GM19193 (cell line): ENCODE results near the gene STXBP2.

ENCODE experiments used
- POLR2A ChIP-seq: IDR thresholded peaks from 4 replicates; pipeline ENCODE4 v1.6.1; 2011; ENCODE audit not compliant: insufficient read depth, insufficient read length; ENCODE audit errors: extremely low read depth

STXBP2 gene

DNA sequence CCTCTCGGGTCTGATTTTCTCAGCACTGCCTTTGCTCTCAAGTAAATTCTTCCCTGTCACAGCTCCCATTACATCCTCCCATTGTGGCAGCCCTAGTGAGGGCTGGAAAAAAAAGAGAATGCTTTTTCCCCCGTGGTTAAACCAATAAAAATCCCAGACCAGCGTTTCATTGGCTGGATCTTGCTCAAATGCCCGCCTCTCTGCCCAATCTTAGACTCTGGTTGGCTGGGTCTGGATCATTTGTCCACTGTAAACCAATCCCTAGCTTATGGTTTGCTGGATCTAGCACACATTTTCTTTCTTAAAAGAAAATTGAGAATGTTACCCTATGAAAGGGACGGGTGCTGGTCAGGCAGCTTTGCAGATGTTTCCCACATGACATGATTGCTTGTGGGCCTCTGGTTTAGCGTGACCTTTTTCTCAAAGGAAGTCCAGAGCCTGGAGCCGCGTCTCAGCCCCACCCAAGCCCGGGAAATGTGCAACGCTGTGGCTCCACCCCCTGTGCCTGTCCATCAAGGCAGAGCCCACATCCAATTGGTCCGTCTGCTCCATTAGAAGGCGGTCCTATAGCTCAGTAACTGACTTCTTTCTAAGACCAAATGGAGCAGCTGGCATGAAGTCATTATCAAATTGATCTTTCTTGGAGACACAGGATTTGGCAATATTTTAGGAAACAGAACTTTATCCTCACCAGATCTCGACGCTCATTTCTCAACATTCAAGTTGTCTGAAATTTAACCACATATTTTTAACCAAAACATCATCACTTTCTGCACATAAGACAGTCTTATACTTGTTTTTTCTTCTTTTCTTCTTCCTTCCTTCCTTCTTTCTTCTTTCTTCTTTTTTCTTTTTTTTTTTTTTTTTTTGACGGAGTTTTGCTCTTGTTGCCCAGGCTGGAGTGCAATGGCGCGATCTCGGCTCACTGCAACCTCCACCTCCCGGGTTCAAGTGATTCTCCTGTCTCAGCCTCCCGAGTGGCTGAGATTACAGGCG is 37.4 kb downstream of the STXBP2 start:
- no peak for TF ChIP-seq POLR2A

DNA sequence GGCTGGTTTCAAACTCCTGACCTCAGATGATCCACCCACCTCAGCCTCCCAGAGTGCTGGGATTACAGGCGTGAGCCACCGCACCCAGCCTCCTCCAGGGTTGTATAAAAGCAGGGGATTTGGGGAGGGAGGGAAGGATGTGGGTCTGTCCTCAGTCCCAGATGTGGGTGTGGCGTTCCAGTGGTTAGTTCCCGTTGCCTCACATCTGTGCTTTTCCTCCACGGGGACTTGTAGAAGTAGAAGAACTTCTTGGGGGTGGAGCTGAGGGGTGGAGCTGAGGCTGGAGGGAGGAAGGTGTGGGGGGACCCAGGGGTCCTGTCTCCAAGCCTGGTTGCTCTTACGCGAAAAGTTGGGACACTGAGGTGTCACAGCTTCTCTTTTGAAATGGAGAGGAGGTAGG is 39.5 kb downstream of the STXBP2 start:
- no peak for TF ChIP-seq POLR2A

DNA sequence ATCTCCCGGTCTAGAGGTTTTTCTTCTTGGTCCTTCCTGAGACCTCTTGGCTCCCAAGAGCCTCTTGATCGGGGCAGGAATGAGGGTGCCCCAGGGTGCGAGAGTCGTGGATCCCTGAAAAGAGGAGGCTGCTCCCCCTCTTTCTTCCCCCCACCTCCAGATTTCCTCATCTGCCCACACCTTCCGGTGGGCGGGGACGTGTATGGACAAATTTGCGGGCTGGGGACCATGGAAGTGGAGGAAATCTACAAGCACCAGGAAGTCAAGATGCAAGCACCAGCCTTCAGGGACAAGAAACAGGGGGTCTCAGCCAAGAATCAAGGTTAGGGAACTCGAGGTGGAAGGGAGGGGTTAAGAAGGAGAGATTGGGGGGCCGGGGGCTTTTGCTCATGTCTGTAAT is 39.9 kb downstream of the STXBP2 start, which contains the start of gene MCEMP1:
Gene MCEMP1, plus strand, starts transcription at position 237 of the 400 bp plus-strand sequence. Its CDS starts 31 bp downstream, at position 268.
- no peak for TF ChIP-seq POLR2A

DNA sequence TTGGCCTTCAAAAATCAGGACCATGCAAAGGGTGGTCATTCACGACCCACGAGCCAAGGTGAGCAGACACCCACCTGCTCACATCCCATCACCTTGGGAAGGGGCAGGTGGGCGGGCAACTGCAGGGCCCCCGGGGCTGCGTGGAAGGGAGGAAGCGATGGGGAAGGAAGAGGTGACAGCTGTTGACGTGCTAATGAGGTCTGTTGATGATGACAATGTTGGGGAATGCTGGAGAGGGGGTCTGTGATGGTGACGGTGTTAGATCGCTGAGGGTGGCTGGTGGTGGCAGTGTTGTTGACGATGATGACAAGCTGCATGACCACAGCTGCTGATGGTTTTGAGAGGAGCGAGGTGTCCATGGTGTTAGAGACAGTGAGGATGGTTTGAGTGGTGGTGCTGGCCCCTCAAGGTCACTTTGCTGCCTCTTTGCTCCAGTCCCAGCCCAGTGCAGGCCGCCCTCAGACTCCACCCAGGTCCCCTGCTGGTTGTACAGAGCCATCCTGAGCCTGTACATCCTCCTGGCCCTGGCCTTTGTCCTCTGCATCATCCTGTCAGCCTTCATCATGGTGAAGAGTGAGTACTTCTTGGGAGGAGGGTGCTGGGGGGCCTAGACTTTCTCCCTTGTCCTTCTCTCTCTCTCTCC is 40.9 kb downstream of the STXBP2 start:
- no peak for TF ChIP-seq POLR2A

DNA sequence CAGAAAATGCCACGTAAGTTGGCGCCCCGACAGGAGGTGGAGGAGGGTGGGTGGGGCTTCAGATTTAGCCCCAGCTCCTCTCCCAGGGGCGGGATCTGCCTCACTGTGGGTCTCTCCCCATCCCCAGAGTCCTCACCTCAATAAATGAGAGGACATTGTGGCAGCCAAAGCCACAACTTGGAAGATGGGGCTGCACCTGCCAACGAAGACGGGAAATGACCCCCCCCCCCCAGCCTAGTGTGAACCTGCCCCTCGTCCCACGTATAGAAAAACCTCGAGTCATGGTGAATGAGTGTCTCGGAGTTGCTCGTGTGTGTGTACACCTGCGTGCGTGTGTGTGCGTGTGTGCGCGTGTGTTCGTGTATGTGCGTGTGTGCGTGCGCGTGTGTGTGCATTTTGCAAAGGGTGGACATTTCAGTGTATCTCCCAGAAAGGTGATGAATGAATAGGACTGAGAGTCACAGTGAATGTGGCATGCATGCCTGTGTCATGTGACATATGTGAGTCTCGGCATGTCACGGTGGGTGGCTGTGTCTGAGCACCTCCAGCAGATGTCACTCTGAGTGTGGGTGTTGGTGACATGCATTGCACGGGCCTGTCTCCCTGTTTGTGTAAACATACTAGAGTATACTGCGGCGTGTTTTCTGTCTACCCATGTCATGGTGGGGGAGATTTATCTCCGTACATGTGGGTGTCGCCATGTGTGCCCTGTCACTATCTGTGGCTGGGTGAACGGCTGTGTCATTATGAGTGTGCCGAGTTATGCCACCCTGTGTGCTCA is 42.3 kb downstream of the STXBP2 start:
- peak; percentile 11 for TF ChIP-seq POLR2A

DNA sequence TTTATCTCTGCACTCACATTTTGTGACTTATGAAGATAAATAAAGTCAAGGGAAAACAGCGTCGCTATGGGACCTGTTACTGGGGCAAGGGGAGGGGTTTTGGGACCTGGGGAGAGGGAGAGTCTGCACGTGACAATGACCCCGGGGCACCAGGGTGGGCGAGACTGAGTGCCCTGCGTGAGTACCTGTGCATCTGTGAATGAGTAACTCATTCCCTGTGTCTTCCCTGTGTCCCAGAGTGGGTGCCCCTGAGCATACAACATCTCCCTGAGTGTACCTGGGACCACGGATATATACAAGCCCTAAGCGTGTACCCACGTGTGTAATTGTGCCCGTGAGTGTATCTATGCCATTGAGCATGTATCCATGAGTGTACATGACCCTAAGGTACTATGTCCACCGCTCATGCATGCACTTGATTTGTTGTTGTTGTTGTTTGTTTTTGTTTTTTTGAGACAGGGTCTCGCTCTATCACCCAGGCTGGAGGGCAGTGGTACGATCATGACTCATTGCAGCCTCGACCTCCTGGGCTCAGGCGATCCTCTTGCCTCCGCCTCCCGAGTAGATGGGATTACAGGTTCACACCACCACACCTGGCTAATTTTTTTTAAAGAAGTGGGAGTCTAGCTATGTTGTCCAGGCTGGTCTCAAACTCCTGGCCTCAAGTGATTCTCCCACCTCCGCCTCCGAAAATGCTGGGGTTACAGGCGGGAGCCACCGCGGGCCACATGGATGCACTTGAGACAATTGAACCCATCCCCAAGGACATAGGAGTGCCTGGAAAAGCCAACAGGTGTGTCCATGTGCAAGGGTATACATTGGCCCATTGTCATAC is 43.1 kb downstream of the STXBP2 start:
- no peak for TF ChIP-seq POLR2A

DNA sequence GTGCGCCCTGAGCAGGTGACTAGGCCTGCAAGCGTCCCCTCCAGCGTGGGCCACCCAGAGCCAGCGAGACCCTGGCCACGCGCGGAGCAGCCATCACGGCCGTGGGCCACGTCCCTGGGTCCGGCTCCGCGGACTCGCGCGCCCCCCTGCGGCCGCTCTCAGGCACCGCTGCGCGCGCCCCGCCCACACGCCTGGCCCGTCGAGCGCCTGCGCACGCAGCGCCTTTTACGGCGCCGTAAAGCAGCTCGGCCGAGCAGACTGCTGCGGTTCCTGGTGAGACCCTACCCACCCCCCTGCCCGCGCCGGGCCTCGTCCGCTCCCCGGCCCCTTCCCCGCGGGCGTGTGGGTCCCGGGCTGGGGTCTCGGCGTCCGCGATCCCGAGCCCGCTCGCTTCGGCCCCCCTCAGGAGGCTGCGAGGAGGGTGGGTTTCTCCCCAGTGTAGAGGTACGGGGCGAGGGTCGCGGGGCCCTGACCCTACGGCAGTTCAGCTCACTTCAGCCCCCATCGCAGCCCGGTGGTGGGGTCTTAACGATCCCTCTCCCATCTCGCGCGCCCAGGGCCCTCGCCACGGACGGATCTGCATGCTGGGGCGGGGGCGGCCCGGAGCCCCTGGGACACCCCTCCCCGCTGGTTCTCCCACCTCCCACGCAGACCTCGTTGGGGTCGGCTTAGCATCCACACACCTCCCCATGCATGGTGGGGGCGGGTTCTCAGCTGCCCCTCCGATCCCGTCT is 43.9 kb downstream of the STXBP2 start, which contains the start of gene TRAPPC5:
Gene TRAPPC5, plus strand, starts transcription at position 228 of the 734 bp plus-strand sequence. CDS start 1,421 bp downstream, outside the sequence.
- TF ChIP-seq POLR2A, result peak; percentile 50

DNA sequence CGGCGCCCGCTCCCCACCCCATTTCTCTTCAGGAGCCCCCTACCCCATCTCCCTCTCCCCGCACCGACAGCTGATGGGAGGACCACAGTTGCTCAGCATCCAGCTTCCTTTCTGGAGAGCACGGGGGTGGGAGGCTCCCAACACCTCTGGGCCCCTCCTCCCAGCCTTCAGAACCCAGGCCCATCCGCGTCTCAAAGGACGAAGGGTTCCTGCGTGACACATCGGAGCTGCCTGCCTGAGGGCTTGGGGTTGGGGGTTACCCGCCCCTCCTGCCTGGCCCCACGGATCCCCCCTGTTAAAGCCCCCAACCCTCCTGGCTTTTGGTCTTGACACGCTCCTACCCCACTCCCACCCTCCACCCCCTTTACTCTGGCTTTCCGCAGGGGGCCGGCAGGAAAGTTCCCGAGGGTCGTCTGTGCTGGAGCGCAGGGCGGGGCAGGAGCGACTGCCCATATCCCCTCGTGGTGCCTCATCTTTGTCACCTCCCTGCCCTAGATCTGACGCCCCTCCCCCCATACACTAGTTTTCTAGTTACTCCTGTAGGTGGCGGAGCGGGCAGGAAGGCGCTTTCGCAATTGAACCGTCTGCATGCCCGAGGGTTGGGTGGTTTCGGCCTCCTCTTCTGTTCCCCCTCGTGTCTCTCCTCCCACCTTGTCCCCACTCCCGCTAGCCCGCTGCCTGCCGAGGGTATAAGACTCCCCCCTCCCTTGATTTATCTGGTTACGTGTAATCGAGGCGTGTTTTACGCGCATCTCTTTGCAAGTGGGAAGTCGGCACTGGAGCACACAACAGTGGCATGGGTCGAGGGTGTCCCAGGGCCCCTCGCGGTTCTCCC is 44.6 kb downstream of the STXBP2 start:
- TF ChIP-seq POLR2A, result peak; percentile 14

DNA sequence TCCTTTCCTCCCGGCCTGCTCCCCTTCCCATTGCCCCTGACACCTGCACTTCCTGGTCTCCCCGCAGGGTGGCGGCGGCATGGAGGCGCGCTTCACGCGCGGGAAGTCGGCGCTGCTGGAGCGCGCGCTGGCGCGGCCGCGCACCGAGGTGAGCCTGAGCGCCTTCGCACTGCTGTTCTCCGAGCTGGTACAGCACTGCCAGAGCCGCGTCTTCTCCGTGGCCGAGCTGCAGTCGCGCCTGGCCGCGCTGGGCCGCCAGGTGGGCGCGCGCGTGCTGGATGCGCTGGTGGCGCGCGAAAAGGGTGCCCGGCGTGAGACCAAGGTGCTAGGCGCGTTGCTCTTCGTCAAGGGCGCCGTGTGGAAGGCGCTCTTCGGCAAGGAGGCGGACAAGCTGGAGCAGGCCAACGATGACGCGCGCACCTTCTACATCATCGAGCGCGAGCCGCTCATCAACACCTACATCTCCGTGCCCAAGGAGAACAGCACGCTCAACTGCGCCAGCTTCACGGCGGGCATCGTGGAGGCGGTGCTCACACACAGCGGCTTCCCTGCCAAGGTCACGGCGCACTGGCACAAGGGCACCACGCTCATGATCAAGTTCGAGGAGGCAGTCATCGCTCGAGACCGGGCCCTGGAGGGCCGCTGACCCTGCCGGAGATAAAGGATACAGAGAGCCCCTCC is 45.4 kb downstream of the STXBP2 start:
- no peak for TF ChIP-seq POLR2A

DNA sequence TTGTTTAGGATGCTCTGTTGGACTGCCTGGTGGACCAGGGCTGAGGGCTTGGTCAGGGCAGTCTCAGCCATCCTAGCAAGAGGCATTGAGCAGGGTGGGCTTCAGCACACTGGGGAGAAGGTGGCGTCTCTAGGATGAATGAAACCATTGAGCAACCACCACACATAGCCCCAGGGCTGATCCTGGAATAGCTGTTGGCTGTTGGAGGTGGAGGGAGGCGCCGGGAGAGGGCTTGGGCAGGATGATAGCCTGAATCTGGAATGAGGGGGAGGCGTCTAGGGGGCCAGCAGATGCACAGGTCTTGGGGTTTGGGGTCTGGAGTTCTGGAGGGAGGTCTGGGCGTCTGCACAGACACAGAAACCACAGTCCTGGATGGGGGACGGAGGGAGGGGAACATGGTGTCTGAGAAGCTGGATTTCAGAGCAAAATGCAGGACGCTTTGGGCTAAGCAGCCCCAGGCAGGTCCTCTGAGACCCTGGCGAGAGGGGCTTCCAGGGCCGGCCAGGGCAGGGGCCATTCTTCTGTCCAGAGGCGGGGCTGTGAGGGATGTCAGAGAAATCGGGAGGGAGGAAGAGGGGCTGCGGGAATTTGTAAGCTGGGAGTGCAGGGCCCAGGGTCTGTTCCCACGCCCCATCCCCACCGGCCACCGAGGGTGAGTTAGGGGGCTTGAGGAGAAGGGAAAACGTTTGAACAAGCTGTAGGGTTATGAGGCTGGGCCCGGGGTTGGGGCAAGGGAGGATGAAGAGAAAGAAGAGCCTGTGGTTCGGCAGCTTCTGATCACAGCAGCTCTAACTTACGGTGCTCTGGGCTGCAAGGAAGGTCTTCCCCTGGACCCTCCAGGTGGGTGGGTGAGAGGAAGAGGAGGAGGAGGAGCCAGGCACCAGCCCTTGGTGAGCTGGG is 48.9 kb downstream of the STXBP2 start:
- TF ChIP-seq POLR2A, result peak; percentile 32

DNA sequence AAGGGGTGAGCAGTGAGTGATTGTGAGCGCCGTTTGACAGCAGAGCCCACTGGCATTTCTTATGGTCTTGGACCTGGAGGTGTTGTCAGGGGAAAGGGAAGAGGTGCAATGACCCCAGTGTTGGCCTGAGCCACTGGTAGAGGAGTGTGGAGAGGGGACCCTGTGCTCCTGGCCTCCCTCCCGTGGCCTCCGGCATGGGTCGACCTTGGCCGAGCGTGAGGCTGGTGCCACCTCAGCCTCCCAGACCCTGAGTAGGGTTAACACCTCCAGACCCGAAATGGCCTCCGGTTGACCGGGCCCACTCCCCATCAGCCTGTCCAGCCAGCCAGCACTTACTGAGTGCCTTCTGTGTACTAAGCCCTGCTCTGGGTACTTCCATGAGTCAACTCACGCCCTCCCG is 50.3 kb downstream of the STXBP2 start:
- TF ChIP-seq POLR2A, result no peak

DNA sequence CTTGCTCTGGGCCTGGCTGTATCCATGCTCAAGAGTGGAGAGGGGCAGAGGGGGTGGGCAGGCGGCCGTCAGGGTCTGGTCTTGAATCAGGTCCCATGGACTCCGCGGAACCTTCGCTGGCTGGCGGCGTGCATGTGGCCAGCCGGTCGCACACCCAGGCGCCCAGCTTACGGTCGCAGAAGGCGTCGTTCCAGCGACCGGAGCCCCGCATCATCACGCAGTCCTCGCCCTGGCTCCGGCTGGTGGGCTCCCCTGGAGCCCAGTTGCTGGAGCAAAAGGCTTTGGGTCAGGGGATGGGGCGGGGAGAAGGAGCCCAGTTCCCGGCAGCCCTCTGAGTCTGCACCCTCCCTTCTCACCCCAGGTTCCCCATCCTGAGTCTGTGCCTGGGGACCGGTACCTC is 52.3 kb downstream of the STXBP2 start:
- no peak for TF ChIP-seq POLR2A
